GM21515 (cell line): ENCODE measurements around the gene PREP.
"Not testable (repeated sequence)": the region's sequence is repeated elsewhere in the genome, so short reads cannot be mapped to it uniquely, and the experiment has no call there.

ENCODE experiments used
- ATAC-seq: cut with Tn5 transposase; IDR thresholded peaks from one replicate; pipeline ENCODE4 v1.9.1; 2021; ENCODE audit not compliant: unreplicated experiment

PREP gene

DNA sequence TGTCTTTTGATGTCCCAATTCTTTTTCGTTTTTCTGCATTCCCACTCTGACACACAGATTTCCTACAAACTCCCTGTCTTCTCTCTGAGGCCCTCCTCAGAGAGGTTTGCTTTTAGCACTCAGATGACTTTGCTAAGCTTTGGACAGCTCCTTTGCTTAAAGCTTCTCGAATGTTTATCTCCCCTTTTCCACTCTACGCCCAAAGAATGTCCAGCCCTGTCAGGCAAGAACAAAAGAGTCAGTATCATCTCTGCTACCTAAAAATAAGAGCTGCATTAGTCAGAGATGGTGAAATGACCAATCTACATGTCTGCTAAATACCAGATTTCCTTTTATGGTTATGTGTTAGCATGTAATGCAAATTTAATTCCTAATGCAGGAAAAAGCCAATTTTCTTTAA is 56.8 kb downstream of the PREP start:
- no peak for ATAC-seq

DNA sequence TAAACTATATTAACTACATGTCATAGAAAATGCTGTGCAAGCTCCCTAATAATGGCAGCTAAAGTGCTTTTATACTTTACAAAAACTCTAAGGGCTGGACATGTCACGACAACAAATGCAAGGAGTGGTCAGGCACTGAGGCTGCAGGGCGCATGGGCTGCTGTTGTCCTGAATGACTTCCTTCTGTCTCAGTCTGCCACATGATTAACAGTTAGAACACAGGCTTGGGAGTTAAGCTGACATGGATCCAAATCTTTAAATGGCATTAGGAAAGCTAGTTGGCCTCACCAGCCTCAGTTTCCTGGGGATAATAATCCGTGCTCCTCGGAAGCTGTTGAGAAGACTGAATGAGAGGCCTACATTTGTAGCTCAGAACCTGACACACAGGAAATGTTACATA is 57.4 kb downstream of the PREP start:
- no peak for ATAC-seq

DNA sequence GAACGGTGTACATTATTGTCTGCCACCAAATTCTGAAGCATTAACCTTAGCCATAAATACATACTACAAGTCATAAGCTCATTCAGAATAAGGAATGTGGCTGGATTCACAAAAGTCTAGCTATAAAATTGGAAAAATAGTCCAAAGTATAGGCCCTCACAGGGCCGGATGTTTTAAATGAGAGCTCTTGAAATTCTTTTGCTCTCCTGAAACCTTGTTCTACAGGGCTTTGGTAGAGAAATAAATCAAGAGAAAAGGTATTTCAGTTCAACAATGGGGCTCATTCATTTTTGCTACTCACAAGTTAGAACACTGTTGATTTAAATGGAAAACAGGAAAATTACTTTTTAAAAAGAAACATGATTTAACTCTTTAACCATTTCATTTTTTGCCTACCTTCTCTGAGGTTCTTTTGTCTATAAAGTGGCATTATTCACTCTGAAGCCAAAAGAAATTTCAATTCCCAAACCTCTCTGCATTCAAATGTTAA is 58.0 kb downstream of the PREP start:
- no peak for ATAC-seq

DNA sequence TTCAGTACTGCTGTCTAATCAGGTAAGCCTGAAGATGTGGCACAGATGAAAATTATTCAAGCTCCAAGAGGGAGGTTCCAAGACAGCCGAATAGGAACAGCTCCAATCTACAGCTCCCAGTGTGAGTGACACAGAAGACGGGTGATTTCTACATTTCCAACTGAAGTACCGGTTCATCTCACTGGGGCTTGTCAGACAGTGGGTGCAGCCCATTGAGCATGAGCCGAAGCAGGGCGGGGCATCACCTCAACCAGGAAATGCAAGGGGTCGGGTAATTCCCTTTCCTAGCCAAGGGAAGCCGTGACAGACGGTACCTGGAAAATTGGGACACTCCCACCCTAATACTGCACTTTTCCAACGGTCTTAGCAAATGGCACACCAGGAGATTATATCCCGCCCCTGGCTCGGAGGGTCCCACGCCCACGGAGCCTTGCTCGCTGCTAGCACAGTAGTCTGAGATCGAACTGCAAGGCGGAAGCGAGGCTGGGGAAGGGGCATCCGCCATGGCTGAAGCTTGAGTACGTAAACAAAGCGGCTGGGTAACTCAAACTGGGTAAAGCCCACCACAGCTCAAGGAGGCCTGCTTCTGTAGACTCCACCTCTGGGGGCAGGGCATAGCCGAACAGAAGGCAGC is 64.4 kb downstream of the PREP start:
- ATAC-seq, result not testable (repeated sequence)

DNA sequence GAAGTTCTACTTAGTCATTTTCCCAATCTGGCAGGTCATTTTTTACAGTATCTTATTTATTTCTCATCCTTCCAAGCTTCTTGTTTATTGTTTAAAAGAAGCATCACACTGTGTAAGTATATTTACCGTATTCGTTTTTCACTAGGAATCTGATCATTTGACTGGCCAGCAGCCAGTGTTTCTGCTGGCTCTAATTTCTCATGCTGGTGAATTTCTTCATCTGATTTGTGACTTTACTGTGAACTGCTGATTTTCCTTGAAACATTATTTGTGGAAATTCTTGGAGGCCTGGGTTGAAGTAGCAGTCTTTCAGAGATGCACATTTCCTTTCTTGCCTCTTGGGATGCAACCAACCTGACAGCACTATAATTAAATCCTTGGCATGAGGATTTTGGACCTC is 65.9 kb downstream of the PREP start:
- no peak for ATAC-seq

DNA sequence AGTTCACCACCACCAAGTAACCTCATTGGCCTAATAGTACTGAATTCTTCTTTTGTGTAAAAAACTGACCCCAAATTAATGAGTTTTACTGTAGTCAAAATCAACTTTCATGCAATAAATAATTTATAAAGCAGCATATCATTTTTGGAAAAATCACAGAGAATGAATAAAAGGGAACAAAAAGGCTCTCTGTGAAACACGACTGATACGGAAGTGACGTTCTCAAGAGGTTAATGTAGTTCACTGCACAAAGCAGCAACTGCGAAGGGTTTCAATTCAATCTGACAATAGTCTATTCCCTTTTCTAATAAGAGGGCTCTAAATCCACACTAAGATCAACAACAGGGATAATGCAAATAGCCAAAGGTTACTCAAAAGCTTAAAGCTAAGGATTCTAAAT is 70.3 kb downstream of the PREP start:
- no peak for ATAC-seq

DNA sequence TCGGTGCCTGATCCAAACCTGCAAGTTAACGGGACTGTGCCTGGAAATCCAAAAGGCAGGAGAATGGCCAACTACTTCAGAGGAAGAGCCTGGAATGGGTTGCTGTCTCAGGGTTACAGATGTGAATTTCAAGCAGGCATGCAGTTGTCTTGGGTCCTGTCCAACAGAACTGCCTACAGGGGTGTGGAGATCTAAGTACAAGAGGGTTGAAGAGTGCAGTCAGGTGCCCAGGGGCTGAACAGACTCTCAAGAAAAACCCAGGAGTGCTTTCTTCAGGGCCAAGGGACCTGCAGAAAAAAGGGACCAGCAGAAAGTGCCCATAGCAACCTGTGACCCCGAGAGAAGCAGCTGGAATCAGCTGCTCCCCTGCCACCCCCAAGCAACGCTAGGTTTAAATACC is 71.0 kb downstream of the PREP start:
- ATAC-seq, result no peak

DNA sequence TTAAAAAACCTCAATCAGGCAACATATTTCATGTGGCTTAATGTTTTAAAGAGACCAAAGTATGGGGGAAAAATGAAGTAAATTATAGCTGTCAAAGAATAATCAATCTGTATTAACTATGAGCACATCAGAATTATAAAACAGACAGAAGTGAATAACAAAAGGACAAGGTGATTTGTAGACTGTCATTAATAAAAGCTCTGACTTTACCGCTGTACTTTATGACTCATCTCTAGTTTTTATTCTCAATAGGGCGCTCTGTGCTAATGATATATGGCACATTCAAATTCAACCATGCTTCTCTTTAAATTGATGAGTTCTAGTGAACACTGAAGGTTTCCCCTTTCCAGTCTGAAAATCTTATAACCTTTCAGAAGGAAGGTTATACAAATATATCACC is 72.0 kb downstream of the PREP start:
- no peak for ATAC-seq

DNA sequence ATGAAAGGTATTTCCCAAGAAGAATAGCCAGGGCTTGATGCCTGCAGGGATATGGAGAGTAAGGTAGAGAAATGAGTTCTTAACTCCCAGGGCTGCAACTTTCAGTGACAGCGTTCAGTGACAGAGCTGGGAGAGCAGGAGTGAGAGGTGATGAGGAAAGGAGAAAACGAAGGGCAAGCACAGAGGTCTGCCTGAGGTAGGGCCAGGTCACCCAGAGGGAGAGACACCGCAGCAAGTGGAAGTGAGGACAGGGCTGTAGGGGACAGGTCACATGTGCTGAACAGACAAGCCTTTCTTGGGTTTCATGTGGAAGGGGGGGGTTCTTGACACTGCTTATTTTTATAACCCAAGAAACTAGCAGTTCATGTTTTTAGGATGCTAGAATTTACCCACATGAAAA is 72.5 kb downstream of the PREP start:
- ATAC-seq, result no peak

DNA sequence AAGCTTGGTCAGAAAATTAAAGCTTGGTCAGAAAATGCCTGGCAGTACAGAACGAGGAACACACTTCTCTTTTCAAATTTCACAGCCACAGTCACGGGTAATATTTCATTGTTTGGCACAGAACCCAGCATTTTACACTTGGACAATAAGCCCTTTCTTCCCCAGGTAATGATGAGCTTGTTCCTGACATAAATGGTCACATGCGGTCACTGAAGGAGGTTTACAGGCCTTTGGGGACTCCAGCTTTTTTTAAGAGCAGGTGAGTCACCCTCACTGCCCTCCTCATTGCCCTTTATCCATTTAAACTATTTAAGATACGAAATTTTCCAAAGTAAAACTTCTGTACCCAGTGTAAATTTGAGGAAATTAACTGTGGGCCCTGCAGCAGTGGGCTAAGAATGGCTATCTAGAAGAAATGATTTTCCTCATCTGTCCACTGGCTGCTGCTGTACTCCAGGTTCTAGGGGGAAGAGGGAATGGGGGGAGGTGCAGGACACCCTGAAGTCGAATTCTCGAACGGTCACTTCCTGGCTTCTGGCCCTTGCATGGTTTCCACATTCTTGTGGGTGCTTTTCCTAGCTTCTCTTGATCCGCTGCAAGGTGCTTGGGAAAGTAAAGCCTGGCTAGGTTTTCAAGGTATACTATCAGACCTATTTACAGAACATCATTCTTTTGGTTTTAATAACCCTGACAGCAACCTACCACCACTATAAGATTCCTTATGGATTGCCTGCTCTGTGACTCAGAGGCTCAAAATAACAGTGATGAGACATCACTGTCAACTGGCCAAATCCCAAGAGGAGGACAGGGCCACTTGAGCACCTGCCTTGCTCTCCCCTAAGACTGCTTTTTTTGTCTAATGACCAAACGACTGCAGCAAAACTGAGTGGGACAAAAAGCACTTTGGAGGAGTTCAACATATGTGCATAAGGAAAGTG is 75.8 kb downstream of the PREP start:
- no peak for ATAC-seq

DNA sequence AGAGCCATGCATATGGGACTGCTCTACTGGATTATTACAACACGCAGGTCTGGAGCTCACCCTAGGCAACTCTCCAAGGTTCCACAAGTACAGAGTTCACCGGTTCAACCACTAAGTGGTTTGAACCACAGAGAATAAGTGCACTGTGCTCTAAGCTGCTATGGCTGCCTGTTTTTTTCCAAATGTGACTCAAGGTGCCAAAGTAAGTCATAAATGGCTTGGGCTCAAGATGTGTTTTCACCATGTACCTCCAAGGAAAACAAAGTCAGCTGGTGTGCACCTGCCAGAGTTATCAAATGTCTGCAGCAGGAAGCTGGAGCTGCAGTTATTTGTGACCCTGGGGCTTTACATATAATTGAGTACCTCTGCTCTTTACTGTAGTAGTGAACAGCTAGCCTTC is 76.7 kb downstream of the PREP start:
- no peak for ATAC-seq

DNA sequence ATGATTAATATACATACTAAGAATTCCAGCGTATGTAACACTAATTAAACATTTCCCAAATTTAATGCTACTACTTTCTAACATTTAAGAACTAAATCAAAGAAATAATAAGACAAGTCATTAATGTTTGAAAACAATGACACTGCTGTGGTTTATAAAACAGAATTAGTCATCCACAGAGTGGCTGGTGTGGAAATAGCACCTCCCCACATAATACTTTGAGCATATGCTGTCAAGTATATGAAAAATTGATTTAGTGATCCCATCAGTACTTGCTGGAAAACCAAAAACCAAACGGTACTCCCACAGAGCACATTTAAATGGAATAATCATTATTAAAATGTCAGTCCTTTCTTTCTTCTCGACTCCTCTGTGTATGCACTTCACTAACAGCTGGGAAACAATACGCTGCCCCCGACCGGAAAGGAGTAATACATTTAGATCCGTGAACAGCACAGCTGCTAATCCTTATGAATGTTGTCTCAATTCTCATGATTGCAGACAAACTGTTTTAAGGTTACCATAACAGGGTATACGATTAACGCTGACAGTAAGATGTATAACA is 78.4 kb downstream of the PREP start:
- ATAC-seq, result no peak

DNA sequence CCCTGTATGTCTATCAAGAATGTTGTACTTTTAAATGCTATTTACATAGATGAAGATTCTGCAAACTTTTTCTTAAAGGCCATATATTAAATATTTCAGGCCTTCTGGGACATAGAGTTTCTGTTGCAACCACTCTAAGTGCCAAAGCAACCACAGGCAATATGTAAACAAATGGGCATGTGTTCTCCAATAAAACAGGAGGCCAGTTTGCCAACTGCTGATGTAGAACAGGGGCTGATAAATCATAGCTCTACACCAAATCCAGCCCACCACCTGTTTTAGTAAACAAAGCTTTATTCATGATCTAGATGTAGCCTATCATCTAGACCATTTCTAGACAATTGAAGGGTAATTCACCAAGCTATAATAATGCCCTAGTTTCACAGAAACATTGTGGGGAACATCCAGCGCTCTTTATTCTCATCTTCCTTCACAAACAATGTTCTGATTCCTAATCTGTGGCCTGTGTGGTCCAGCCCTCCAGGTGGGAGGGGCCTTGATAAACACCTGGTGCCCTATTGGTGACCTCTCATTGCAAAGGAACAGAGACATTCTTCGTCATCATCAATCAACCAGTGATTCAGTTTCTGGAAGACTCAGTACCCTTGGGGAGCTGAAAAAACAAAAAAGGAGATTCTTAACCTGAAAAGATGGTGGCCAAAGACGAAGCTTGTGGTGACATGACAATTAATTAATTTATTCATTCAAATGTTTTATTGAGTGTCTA is 80.2 kb downstream of the PREP start:
- ATAC-seq, result no peak

DNA sequence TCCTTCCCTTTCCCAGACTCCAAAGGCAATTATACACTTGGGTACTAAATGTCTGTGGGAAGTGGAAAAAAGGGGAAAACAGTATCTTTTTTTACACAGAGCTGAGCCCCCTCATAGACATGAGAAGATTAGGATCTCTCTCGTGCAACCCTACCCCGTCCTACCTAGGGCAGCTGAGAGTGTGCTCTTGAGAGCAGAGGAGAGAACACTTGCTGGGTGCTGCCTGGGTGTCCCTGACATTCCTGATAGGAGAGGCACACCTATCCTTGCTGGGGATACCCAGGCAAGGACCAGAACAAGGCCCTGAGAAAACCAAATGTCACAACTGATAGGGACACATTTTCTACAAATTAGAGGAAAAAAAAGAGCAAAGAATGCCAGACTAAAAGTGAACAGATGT is 81.2 kb downstream of the PREP start:
- no peak for ATAC-seq

DNA sequence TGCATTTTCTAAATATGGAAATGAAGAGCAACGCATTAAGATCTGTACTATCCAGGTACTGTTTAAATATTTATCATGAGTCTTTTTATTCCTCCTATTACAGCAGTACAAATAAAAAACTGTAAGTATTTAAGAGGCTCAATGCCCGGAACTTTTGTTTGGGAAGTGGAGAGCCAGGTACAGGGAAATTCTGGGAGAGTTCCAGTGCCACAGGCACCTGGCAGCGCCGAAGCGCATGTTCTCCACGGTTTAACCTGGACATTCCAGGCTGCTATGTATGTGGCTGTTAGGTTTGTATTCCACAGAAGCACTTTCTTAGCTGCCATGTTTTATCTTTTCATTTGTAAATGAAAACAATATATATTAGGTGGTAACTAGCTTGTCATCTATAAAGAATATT is 81.7 kb downstream of the PREP start:
- ATAC-seq, result no peak

DNA sequence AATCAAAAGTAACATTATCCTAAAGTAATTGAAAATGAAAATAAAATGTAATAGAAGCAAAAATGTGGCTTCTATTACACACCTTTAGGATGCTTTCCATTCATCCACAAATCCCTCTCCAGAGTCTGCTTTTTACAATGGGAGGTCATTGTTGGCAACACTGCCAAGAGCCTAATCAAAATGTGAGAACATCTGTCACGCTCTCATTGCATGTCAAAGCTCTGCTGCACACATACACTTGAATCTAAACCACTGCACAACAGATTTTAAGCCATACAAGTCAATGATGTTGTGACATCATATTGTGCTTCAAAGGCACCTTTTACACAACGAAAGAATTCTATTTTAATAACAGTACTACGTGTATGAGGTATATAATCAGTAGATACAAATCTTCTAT is 82.1 kb downstream of the PREP start:
- ATAC-seq, result no peak

DNA sequence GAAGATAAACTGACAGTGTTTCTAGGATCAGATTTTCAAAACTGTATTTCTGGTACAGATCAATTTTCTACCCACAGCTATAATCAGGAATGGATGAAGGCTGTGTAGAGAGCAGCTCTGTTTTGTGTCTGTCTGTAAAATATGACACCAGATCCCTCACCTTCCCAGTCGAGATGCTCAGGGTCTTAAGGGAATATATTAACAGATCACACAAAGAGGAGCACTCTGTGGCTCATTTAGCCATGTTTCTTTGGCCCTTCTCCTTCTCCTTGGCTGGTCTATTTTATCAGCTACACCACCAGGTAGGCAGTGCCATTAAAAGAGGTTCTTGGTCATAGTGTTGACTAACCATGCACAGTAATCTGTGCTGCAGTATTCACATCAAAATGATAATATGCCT is 82.6 kb downstream of the PREP start:
- ATAC-seq, result no peak

DNA sequence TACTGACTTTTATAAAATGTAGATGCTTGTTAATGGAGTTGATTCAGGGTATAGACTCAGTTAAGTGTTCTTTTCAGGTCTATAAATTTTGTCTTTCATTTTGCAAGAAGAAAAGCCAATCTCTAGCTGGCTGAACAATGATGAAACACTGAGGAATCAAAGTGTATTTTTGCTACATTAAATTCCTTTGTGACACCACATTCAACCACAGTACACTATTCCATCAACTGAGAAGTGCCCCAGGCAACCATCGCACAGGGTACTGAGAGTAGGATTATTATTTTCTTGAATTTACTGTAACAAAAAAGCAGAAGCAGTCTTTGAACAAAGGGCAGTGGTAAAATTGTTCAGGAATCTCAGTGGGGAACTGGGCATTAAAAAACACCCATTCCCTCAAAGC is 83.6 kb downstream of the PREP start:
- no peak for ATAC-seq

DNA sequence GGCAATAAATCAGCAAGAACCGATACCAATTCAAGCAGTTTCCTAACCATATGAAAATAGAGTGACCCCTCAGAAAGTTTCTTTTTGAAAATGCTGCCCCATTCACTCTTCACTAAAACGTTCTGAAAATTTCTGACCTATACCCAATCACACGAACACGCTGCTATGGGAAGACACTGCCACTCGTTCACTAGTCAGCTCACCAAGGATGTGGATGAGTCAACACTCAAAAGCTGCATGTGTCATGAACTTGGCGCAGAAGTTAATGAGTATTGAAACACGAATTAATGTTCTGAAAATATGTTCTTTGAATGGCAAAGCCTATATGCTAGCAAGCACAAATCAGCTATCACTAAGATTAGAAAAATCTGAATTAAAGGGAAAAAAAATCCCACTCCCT is 84.2 kb downstream of the PREP start:
- no peak for ATAC-seq

DNA sequence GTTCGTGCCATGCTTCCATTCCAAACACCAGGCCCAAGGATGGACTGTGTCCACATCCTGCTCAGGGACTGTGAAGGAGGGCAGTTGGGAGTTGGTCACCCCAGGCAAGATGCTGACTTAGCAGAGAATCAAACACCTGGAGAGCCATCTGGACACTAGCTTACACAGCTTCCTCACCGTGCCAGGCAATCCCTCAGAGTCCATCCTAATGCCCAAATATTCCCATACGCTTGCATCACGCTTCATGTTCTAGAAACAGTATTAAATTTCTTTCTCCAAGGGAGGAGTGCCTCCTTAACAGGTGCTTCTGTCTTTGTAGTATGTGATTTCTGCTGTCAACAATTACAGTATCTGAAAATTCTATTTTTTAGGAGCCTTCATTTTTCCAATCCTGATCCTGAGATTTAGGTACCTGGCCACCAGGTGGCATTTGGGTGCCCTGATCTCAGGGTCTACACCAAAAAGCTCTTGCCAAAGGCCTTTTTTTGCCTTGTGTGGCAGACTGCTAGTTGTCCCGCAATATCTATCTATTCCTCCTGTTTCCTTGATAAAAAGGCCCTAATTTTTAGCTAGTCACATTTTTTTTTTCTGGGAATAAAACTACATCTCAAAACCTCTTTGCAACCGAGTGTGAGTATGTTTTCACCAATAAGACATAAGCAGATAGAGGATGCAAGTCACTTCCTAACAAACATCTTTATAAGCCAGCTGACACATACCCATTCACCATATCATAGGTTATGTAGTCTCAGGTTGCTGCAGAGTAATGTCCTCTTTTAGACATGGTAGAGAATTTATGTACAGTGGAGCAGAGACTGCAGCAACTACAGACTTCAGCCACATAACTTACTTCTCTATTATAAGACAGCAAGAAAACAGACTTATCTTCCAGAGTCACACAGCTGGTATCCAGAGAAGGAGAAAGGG is 85.0 kb downstream of the PREP start:
- no peak for ATAC-seq
